Measurements from ENCODE around the gene SHISA7. TPM values are rescaled to one million over a fixed set of nuclear protein-coding genes. Genes with fewer than 3 reads are reported as not detected.
A peak's percentile ranks its signal among the peaks of the same experiment; 100 is the strongest.

Gene SHISA7
- total RNA-seq, 1 donor from 2014 or later = not detected

- ATAC-seq (peak; percentile 92), DNase-seq (ENCODE audit: missing footprints) (peak; percentile 97)
- intact Hi-C loops (cut with DNase I) = loop anchor here (1.0 to 10.0 kb wide), 4 partner anchors 46 to 220 kb away; partner anchors contain the start of genes ISOC2, KMT5C, ZNF524 and ZNF865
Measured at GRCh38 chr19:55384920-55385723, 58.0 kb downstream of the SHISA7 start.

GRCh38 chr19:55384131-55384919, 58.8 kb downstream of the SHISA7 start, which contains the start of gene TMEM238:
Gene TMEM238 (minus strand): TSS chr19:55384292. CDS start chr19:55384259, 33 bp downstream.
- ATAC-seq (no peak), DNase-seq (ENCODE audit: missing footprints) (no peak)
- intact Hi-C loops (cut with DNase I) = loop anchor here (2.0 to 10.0 kb wide), 2 partner anchors 84 to 220 kb away; partner anchors contain the start of genes ZNF524 and ZNF865

- ATAC-seq (no peak), DNase-seq (ENCODE audit: missing footprints) (peak; percentile 79)
- intact Hi-C loops (cut with DNase I) = loop anchor here (2.0 to 10.0 kb wide), 2 partner anchors 83 to 221 kb away; partner anchors contain the start of genes ZNF524 and ZNF865
Measured at GRCh38 chr19:55383279-55384130, 59.6 kb downstream of the SHISA7 start.

GRCh38 chr19:55382522-55383054, 60.5 kb downstream of the SHISA7 start:
- intact Hi-C loops (cut with DNase I) = loop anchor here (10.0 kb wide), 1 partner anchor 222 kb away; the partner anchor contains the start of genes ZNF524 and ZNF865
- no peak for ATAC-seq
- no peak for DNase-seq (ENCODE audit: missing footprints)

GRCh38 chr19:55382013-55382412, 61.1 kb downstream of the SHISA7 start:
- ATAC-seq (no peak), DNase-seq (ENCODE audit: missing footprints) (no peak)
- intact Hi-C loops (cut with DNase I) = loop anchor here (10.0 kb wide), 1 partner anchor 223 kb away; the partner anchor contains the start of genes ZNF524 and ZNF865

GRCh38 chr19:55379174-55379573, 63.9 kb downstream of the SHISA7 start:
- DNase-seq (ENCODE audit: missing footprints) = no peak
- ATAC-seq = no peak
- intact Hi-C loops (cut with DNase I) = no loop called here

Other genes starting within 250 kb of the SHISA7 start
- gene PTPRH, start 233.8 kb downstream of the SHISA7 start, total RNA-seq = 0.87 TPM
- gene TMEM86B, start 214.5 kb downstream of the SHISA7 start, total RNA-seq = 1.6 TPM
- gene PPP6R1, start 184.3 kb downstream of the SHISA7 start, total RNA-seq = 39.5 TPM
- gene HSPBP1, start 163.2 kb downstream of the SHISA7 start, total RNA-seq = 30.2 TPM
- 2.4 TPM for gene BRSK1, start 159.3 kb downstream of the SHISA7 start, total RNA-seq
- 1.2 TPM for gene TMEM150B, start 118.0 kb downstream of the SHISA7 start, total RNA-seq
- 6.2 TPM for gene KMT5C, start 103.4 kb downstream of the SHISA7 start, total RNA-seq
- not detected for gene COX6B2, start 88.6 kb downstream of the SHISA7 start, total RNA-seq
- gene GARIN5B, start 80.0 kb downstream of the SHISA7 start, total RNA-seq = not detected
- gene IL11, start 72.8 kb downstream of the SHISA7 start, total RNA-seq = not detected
- not detected for gene TMEM190, start 66.5 kb downstream of the SHISA7 start, total RNA-seq
- 0.24 TPM for gene TMEM238, start 59.0 kb downstream of the SHISA7 start, total RNA-seq
- 664 TPM for gene RPL28, start 57.4 kb downstream of the SHISA7 start, total RNA-seq
- gene UBE2S, start 35.5 kb downstream of the SHISA7 start, total RNA-seq = 31.2 TPM
- 55.2 TPM for gene ISOC2, start 18.3 kb upstream of the SHISA7 start, total RNA-seq
- gene C19orf85, start 21.5 kb upstream of the SHISA7 start, total RNA-seq = not detected
- 5.7 TPM for gene ZNF628, start 33.3 kb upstream of the SHISA7 start, total RNA-seq
- gene NAT14, start 41.9 kb upstream of the SHISA7 start, total RNA-seq = 5.6 TPM
- 3.4 TPM for gene SSC5D, start 45.1 kb upstream of the SHISA7 start, total RNA-seq
- 12.7 TPM for gene SBK2, start 93.8 kb upstream of the SHISA7 start, total RNA-seq
- gene SBK3, start 102.2 kb upstream of the SHISA7 start, total RNA-seq = 17.6 TPM
- gene ZNF579, start 137.5 kb upstream of the SHISA7 start, total RNA-seq = 13.1 TPM
- gene FIZ1, start 156.2 kb upstream of the SHISA7 start, total RNA-seq = 14.8 TPM
- gene ZNF524, start 157.0 kb upstream of the SHISA7 start, total RNA-seq = 16.9 TPM
- 16.9 TPM for gene ZNF865, start 162.3 kb upstream of the SHISA7 start, total RNA-seq
- 11.1 TPM for gene ZNF784, start 181.3 kb upstream of the SHISA7 start, total RNA-seq
- gene ZNF580, start 197.7 kb upstream of the SHISA7 start, total RNA-seq = 13.2 TPM
- gene ZNF581, start 200.3 kb upstream of the SHISA7 start, total RNA-seq = 7.4 TPM
- gene CCDC106, start 204.9 kb upstream of the SHISA7 start, total RNA-seq = 17.4 TPM
- gene U2AF2, start 211.7 kb upstream of the SHISA7 start, total RNA-seq = 74.5 TPM
- 213 TPM for gene EPN1, start 231.9 kb upstream of the SHISA7 start, total RNA-seq